GM21526 (cell line): Measurements from ENCODE around the gene TRAPPC2.
"Not testable (repeated sequence)": the region's sequence is repeated elsewhere in the genome, so short reads cannot be mapped to it uniquely, and the experiment has no call there.

ENCODE experiments used
- ATAC-seq: cut with Tn5 transposase; IDR thresholded peaks from one replicate; pipeline ENCODE4 v1.9.1; 2021; ENCODE audit warnings: moderate library complexity; ENCODE audit not compliant: unreplicated experiment, low FRiP score

Gene TRAPPC2

DNA sequence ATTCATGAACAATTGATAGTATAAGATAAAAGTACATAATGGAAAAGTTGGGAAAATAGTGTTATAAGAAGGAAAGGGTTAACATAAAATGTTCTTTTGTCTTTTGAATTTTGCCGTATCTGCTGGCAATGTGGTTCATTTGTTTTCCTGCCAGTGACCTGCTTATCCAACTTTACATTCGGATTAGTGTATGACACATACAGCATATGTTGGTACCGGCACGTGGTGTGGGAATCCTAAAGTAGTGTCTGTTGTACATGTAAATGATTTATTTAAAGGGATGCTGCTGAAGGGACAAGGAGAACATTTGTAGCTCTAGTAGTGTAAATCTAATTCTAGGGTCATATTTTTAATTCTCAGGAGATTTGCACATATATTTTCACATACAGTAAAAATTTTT is 34.0 kb downstream of the TRAPPC2 start:
- ATAC-seq = no peak

DNA sequence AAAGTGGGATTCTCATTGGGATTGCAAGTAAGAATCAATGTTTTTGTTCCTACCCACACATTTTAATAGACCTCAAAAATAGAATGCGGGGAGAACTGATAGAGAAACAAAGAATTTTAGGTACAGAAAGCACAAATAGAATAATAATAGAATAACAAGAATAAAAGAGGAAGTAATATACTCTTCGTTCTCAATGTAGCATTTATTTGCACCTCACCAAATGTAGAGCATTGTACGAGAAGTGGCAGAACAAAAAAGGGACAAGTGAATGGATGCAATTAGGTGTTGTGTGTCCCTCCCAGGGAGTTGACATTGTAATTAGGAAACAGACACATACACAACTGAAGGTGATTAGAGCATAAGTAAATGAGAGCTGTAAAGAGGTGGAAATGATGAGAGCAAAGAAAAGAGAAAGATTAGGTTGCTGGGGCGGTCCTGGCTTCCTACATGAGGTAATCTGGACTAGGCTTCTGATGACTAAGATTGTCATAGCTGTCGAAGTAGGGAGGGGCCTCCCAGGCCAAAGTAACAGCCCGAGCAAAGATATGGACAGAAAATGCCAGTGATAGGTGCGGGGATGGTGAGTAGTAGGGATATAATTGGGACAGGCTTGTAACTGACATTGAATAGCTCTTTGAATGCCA is 35.1 kb downstream of the TRAPPC2 start:
- no peak for ATAC-seq

DNA sequence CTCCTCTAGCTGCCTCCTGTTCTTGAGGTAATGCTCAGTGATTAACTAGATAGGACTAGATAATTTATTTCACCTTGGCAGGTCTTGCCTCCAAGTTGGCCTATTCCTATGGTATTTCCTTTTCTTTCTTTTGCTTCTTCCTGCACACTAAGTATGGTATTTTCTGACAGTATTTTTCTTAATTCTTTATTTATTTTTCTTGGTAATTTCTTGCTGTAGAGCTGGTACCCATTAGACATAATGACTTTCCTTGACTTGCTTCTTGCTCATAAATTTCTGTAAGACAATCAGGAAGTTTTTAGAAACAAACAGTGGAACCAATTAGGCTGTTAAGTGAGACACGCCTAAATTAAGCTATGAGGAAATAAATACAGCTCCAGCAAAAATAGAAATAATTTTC is 36.0 kb downstream of the TRAPPC2 start:
- ATAC-seq = no peak

DNA sequence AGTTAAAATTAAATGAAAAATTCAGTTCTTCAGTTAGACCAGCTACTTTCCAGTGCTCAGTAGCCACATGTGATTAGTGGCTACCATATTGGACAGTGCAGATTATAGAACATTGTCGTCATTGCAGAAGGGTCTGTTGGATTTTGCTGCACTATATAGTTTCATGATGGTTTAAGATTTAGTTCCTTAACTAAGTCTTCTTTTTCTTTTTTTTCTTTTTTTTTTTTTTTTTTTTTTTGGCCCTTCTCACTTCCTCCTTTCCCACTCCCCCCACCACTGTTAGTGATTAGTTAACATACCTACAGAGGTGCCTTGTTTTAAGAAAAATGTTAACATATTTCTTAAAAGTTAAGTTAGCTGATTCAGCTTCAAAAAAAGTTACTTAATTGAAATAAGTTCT is 36.4 kb downstream of the TRAPPC2 start:
- ATAC-seq = no peak

DNA sequence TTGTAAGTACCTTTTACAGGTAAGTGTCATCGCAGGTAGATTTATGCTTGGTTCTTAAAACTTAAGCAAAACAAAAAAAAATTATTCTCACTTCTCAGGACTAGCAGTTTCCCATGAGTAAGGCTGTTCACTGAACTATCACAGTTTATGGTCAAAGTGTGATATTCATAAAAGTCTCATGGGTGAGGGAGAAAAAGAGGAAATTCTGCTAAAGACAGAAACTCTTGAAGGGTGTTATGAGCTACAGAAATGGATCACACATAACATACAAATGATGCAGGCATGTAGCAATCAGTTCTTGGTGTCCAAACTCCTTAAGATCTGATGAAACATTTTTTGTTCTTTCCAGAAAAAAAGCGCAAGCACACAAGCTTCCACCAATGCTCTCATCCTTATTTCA is 37.0 kb downstream of the TRAPPC2 start:
- ATAC-seq = peak; percentile 43

DNA sequence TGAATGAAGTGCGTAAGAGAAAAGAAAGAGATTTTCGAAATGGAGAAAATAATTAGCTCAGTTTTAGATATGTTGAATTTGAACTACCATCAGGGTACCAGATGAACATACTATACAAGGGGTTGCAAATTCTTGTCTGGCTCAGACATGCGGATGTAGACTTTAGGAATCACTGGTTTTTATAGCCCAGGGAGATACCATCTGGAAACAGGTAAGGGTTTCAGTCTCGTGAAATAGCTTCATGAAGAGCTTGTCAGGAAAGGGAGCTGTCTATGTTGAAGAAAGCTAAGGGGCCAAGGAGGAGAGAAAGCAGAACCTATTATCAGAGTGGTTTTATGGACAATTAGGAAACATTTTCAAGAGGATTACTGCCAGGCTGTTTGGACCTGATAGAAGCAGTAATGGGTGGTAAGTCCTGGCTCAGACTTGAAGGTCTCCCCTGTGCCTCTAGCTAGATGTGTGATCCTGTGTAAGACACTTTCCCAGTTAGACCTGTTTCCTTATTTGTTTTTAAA is 38.8 kb downstream of the TRAPPC2 start:
- no peak for ATAC-seq

DNA sequence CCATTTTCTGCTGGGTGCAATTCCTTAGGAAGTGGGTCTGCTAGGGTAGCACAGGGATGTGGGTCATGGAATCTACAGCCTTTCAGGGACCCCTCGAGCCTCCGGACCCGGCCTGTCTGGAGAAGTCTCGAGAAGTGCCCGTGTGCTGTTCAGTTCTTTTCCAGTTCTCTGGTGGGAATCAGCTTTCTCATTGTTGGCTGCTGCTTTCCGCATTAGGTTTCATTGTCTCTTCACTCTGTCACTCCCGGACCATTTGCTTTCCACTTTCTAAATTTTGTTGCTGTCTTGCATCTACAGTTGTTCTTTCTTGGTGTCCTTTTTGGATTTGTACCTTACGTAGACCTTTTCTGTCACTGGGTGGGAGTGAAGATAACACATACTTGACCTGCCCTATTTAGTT is 39.4 kb downstream of the TRAPPC2 start:
- ATAC-seq = no peak

DNA sequence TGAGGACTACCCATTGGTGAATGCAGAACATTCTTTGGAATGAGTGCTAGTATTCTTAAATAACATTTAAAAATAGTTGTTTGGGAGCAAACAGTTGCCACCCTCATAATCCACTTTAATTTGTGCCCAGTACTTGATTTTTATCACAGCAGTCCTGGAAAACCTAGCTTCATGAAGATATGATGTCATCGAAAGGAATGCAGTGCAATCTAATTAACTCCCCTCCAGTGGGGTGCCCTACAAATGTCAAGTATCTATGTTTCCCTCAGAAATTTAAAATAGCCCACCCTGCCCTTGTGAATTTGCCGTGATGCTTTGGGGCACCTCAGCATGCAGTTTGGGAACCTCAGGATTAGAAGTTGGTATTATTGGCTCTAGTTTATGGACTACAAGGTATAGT is 40.1 kb downstream of the TRAPPC2 start:
- no peak for ATAC-seq

DNA sequence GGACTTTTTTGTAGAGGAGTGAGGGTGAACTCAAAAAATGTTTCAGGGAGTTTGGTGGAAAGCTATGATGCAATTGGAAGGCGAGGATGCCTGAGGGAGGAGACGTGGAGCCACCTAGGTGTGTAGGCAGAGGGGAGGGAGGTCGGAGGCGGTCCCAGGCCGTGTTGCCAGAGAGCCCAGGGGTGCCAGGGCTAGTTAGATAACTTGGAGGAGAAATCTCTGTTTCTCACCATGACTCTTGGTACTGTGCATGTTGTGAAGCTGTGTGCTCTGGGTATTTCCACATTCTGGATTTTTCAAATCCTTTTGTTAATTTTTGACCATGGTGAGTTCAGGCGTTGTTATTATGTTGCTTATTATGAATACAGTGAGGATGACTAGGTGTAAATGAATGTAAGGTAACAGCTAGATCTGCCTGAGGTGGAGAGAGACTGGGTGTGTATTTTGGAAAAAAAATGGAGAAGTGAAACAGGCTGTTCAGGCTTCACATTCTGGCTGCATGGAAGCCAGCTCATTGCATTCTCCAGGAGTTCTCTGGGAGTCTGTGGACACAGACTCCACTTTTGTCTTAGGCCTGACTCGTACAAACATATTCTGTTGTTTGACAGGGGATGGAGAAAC is 41.0 kb downstream of the TRAPPC2 start:
- no peak for ATAC-seq

DNA sequence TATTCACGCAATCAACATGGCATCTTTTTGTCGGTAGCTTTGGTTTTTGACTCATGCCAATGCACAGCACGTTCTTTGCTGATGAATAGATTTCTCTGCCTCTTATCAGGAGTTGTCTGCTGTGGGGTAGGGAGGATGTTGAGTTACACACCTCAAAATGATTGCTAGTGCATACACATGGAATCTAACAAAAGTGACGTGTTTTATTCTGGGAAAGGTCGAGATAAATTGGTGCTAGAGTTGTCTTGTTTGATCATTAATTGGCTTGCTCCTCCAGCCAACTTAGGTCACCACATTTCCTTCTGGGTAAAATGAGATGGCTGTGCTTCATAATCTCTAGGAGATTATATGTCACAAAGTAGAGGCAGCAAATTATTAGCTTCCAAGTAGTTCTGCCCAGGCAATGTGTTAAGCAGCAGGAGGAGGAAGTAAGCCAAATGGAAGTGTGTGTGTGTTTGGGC is 41.6 kb downstream of the TRAPPC2 start:
- no peak for ATAC-seq

DNA sequence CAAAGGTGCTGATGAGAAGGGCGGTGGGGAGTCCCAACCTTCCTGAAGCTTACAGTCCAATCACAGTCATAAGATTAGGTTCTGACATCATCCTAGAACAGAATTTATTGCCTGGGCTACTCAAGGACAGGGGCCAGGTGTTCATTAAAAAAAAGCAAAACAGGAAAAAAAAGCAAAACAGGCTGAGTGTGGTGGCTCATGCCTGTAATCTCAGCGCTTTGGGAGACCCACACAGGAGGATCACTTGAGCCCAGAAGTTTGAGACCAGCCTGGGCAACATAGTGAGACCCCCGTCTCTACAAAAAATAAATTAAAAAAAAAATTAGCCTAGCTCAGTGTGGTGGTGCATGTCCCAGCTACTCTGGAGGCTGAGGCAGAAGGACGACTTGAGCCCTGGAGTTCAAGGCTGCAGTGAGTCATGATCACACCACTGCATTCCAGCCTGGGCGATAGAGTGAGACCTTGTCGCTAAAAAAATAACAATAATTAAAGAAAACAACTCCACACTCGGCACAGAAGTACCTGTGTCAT is 42.5 kb downstream of the TRAPPC2 start:
- no peak for ATAC-seq

DNA sequence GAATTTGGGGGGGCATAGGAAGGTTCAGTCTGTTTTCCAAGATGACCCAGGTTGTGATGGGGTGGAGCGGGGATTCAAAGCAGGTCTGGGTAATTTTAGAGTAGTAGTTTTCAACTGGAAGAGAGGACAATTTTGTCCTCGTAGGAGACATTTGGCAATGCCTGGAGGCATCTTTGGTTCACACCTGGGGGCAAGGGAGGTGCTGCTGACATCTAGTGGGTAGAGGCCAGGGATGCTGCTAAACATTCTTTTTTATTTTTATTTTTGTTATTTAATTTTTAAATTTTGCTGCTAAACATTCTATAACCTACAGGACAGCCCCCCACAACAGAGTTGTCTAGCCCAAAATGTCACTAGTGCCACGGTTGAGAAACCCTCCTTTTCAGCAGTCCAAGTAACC is 43.6 kb downstream of the TRAPPC2 start:
- no peak for ATAC-seq

DNA sequence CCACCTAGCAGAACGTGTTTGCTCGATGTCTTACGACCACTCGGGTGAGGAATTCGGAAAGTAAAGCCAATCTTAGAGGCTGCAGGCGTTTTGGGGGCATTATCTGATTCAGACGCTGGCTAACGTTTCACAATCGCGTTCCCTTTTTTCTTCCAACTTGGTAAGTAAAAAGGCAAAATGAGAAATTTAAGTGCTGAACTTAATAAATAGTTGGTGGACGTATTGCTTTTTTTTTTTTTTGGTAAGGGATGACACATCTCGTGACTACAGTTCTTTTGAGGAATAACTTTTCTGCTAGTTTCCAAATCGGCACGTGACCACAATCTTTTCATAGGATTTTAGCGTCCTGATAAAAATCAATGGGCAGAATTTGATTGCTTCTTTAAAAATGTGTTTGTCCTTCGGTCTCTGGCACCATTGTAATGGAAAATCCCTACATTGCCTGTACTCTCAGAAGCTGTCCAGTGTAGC is 44.6 kb downstream of the TRAPPC2 start:
- ATAC-seq = no peak

DNA sequence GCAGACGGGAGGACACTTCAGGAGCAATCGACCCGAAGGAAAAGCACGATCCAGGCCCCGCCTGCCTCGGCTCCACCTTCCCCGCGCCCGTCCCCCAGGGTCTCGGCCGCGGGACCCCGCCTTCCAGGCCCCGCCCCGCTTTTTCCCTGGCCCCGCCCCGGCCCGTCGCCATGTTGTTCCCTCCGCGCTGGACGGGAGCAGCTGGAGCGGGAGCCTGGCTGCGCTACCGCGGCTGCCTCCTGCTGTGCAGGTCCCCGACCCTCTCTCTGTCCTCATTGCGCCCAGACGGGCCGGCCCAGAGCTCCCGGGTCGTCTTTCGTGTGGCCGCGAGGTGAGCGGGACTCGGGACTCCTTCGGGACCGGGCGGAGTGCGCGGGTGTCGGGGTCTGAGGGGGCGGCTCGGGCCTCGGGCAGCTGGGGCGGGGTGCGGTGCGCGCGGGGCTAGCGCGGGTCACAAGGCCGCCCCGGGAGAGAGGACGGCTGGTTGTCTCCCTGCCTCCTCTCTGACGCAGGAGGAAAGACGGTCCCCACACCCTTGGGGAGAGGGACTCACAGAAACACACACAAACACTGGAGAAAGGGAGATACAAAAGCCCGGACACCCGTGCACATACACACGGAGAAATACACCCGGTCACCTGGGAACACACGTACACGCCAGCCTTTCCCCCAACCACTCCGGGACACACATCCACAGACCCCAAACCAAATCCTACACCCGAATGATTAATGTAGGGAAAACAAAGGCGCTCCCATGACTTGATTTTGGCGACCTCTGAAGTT is 45.3 kb downstream of the TRAPPC2 start, which contains the start of gene RAB9A:
RAB9A (plus strand) TSS at position 171 of the 783 bp plus-strand sequence. CDS start 19,619 bp downstream, outside the sequence.
- ATAC-seq = peak; percentile 73

DNA sequence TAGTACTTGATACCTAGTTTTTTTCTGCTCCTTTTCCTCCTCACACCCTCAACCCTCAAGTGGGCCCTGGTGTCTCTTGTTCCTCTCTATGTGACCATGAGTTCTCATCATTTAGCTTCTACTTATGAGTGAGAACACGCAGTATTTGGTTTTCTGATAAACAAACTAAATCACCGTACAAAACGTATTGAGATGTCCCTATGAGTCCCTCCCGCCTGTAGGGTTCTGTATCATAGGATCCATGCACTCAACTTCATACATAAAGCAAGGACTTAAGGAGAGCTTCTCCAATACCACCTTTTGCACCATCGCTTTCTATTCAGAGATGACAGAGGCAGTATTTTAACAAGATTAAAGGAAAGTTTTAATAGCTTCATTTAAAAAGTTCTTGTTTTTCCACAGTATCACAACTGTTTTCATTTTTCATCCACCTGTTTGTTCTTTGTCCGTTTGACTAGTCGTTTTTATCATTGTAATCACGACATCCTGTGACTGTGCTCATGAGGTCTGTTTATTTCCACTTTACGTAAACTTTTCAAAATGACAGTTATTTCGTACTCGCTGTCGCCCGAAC is 45.9 kb downstream of the TRAPPC2 start:
- peak; percentile 10 for ATAC-seq

DNA sequence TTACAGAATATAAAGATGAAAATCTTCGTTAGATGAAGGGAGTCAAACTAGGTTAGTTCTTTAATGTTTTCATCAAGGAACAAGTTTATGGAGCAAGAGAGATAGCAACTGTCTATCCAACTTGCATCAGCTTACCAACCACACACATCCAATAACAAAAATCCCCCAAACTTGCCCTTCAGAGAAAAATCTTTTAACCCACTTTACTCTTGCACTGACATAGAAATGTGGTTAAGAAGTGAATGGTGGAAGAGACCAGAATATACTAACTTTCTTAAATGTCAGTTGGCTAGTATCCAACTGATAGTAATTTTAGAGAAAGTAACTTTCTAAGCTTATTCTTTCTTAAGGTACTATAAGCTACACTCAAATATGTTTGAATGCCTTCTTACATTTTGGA is 47.2 kb downstream of the TRAPPC2 start:
- ATAC-seq = no peak

DNA sequence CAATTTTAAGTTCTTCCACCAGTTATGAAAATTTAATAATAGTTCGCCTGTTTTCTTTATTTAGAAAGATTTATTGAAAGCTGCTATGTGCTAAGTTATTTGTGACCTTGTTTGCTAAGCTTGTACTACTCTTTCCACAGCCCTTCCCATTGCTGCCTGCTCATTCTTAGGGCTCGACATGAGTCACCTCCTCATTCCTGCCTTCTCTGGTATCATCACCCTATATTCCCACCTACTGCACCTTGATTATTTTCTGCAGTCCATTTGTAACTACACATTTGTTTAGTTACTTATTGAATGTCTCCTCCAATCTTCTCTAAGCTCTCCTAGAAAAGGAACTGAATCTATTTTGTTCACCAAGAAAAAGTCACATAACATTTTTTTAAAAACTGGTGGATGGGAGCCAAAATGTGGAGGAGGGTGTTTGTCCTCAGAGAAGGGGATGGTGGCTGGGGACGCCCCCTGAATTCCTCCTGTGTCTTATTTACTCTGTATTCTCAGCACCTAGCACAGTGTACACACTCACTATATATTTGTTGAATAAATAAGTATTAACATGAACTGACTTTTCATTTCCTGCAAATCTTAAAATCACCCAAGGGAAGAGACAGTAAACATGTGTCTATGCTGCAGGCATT is 49.2 kb downstream of the TRAPPC2 start:
- ATAC-seq = no peak

DNA sequence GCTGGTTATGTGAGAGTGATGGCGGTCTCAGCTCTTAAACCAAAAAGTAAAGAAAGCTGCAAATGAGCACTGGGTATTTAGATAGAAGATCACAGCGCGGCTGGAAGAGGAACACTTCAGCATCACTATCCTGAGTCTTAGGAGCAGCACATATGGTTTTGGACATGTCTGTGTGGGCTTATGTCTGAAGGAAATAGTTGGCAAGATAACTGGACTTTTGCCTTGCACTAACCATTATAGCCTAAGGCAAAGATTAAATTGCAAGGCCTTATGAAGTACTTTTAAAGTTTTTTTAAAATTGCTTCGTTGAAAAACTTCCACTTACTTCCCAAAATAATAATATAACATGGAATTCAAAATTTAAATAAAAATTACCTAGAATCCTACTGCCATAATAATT is 50.1 kb downstream of the TRAPPC2 start:
- ATAC-seq = no peak

DNA sequence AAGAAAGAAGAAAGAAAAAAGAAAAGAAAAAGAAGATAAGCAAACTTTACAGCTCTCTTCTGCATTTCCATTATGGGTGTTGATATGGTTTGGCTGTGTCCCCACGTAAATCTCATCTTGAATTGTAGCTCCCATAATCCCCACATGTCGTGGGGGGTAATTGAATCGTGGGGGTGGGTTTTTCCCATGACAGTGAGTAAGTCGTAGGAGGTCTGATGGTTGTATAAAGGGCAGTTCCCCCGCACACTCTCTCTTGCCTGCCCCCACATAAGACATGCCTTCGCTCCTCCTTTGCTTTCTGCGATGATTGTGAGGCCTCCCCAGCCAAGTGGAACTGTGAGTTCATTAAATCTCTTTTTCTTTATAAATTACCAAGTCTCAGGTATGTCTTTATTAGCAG is 52.8 kb downstream of the TRAPPC2 start:
- ATAC-seq = no peak

DNA sequence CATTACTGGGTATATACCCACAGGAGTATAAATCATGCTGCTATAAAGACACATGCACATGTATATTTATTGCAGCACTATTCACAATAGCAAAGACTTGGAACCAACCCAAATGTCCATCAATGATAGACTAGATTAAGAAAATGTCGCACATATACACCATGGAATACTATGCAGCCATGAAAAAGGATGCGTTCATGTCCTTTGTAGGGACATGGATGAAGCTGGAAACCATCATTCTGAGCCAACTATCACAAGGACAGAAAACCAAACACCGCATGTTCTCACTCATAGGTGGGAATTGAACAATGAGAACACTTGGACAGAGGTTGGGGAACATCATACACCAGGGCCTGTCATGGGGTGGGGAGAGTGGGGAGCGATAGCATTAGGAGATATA is 54.7 kb downstream of the TRAPPC2 start:
- not testable (repeated sequence) for ATAC-seq
